SK-N-MC (cell line): ENCODE results near the gene EIF4EBP2.

Experiments
- EZH2 ChIP-seq: fragments of 200-600 bp; sonication (generic); IDR thresholded peaks from one replicate; pipeline ENCODE4 v1.6.1; 2017; ENCODE audit warnings: antibody characterized with exemption
- FOXP2 ChIP-seq: optimal IDR thresholded peaks from 2 replicates; pipeline ENCODE3; 2011; ENCODE audit warnings: mild to moderate bottlenecking, moderate library complexity; ENCODE audit not compliant: insufficient read depth; ENCODE audit errors: extremely low read length, control extremely low read depth
- POLR2AphosphoS5 ChIP-seq: IDR thresholded peaks from 2 replicates; pipeline ENCODE4 v1.6.1; 2012; ENCODE audit warnings: mild to moderate bottlenecking, low read depth, low read length, borderline replicate concordance

DNA sequence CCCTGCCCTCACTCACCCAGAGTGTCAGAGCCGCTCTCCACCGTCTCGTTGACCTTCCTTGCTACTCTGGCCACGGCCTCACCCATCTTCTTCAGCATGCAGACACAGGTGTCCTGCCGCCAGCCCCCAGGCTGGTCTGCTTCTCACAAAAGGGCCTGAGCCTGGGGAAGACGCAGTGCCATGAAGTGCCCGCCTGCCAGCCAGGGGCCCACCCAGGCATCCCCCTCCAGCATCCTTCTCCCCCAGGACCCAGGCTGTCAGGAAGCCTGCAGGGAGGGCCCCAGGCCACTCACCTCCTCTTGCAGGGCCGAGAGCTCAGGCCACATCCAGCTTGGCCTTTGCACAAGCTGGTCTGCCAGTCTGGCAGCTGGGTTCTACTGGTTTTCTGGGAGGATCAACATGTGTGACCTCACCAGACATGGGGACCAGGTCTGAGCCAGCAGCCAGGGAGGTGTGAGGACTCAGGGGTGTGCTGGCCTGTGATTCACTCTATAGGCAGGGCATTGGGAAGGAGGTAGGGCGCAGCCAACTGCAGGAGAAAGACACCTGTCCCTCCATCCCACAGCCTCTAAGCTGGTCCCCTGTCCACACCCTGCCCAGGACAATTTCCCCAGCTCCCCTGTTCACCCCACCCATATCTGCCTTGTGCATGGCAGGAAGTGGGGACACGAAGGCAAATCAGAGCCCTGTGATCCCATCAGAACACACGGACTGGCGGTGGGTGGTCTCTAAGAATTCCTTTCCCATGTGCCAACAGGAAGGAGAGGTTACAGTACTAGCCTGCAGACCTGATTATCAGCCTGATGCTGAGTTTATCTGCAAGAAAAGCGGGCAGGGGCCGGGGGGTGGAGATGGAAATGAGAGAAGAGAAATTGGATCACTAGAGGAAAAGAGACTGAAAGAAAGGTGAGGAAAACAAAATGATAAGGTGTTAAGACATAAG lies 27.2 kb upstream of the EIF4EBP2 start:
- TF ChIP-seq POLR2AphosphoS5 (no peak), FOXP2 (no peak), EZH2 (no peak)
